A549 treated with Hydrocortisone at 1 μM for 4 hours (cell line): ENCODE data around the gene MYBPH. TPM values are rescaled to one million over a fixed set of nuclear protein-coding genes. Genes with fewer than 3 reads are reported as not detected.

Experiments
- total RNA-seq: library from RNA; stranded (reverse); fragments of 200-300 nt; extraction: Qiagen RNA extraction; gene quantifications from 5 replicates; pipeline ENCODE4 v1.2.3, GENCODE V29; 2022

MYBPH gene
- not detected in 5 replicates for total RNA-seq

DNA sequence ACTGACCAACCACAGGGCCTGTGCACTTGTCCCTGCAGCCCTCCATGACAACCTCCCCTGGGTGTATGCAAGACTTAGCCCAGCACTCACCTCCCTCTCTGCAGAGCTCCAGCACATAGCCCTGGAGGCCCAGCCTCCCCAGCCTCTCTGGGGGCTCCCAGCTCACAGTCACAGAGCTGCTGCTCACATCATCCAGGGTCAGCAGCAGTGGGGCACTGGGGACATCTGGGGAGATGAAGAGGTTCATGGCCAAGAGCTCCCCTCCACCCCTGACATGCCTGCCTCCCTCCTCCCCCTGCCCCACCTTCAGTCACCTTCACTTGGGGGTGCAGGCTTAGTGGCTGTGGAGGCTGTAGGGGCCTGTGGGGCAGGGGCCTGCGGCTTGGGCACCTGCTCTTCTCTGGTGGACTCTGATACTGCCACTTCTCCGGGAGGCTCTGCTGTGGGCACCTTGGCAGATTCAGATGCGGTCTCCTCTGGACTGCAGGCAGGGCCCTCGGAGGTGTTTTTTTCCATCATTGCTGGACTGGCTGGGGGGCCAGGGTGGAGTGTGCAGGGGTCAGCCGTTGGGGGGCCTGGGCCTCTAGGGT is at the start of gene MYBPH:
MYBPH (minus strand) TSS at position 590 of the 590 bp plus-strand sequence; CDS start at position 519, 71 bp downstream.

DNA sequence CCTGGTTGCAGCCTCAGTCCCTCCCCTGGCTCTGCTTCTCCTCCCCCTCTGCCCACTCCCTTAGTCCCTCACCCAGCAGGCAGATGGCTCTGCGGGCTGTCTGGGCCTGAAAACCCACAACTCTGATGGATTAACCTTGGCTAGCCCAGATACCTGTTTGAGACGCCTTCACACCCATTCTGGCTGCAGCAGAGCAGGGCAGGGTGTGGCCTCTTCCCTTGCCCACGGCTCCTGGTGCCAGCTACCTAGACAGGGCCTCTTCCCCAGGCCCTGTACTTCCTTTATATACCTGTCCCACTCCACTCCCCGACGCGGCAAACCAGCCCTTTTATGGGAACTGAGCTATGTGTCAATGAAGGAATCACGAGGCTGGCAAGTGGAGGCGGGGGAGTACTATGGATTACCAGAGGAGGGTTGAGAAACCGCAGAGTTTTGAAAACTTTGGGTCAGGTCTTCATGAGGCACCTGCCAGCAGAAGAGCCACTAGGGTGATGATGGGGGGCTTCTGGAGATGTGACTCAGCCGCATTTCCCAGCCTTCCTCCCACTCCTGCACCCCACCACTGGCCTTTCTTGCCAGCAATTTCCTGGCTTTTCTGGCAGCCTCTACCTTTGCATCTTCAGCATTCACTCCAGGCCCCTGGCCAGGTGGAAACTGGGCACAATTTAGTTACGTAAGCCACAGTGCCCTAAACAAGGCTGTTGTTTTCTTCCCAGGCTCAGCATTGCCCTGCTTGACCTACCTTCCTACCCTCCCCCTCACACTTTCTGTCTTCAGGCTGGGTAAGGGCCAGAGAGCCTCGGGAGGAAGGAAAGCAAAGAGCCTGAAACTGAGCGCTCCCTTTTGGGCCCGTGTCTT is 11.0 kb upstream of the MYBPH start, which contains the start of gene CHI3L1:
CHI3L1 (minus strand) TSS at position 259 of the 858 bp plus-strand sequence; CDS start at position 178, 81 bp downstream.

DNA sequence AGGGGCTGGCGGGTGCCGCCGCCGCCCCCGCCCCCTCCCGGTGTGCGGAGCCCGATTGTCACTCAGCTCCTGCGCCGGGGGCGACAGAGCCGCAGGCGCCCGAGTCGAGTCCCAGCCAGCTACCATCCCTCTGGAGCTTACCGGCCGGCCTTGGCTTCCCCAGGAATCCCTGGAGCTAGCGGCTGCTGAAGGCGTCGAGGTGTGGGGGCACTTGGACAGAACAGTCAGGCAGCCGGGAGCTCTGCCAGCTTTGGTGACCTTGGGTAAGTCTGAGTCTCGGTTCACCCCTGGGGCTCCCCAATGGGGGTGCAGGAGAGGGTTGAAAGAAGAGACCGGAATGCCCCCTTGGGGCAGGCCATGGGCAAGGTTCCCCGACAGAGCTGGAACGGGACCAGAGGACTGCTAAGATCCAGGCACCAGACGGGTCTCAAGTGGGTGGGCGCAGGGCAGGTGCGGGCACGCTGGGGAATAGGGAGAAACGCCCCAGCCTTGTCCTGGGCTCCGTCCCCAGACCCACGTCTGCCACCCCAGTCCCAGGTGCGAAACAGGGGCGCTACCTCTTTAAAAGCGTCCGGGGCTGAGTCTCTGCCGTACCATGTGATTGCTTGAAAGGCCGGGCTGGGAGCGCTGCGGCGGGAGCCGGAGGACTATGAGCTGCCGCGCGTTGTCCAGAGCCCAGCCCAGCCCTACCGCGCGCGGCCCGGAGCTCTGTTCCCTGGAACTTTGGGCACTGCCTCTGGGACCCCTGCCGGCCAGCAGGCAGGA is 47.8 kb downstream of the MYBPH start, which contains the start of gene ADORA1:
ADORA1 (plus strand) TSS at position 61 of the 765 bp plus-strand sequence. CDS start 1,116 bp downstream, outside the sequence.

Other genes starting within 250 kb of the MYBPH start
- gene KLHL12, start 248.6 kb downstream of the MYBPH start, total RNA-seq, result 16.3 to 20.8 TPM (median 18.5 TPM) in 5 replicates
- 57.7 to 64.7 TPM (median 63.3 TPM) in 5 replicates for gene ADIPOR1, start 217.5 kb downstream of the MYBPH start, total RNA-seq
- 20.5 to 25.2 TPM (median 22.1 TPM) in 5 replicates for gene CYB5R1, start 208.6 kb downstream of the MYBPH start, total RNA-seq
- 47.6 to 51.6 TPM (median 50.0 TPM) in 5 replicates for gene TMEM183A, start 168.5 kb downstream of the MYBPH start, total RNA-seq
- 0.15 to 1.0 TPM (median 0.43 TPM) in 5 replicates for gene PPFIA4, start 149.3 kb downstream of the MYBPH start, total RNA-seq
- not detected in 5 replicates for gene MYOG, start 89.8 kb downstream of the MYBPH start, total RNA-seq
- gene ADORA1, start 48.1 kb downstream of the MYBPH start, total RNA-seq, result 0.59 to 0.90 TPM (median 0.72 TPM) in 5 replicates
- not detected in 5 replicates for gene CHI3L1, start 10.9 kb upstream of the MYBPH start, total RNA-seq
- not detected in 5 replicates for gene CHIT1, start 53.8 kb upstream of the MYBPH start, total RNA-seq
- 11.0 to 14.9 TPM (median 14.5 TPM) in 5 replicates for gene BTG2, start 129.7 kb upstream of the MYBPH start, total RNA-seq
- gene FMOD, start 175.3 kb upstream of the MYBPH start, total RNA-seq, result 0.03 to 0.06 TPM (median 0.06 TPM) in 3 of 5 replicates, not detected in the others